GM12878 (cell line): ENCODE data around the gene CLASP1. TPM values are rescaled to one million over a fixed set of nuclear protein-coding genes. Genes with fewer than 3 reads are reported as not detected.

Source experiments
- ATAC-seq: fragments of 200-7000 bp; cut with Tn5 transposase; 3 replicates; pipeline ENCODE4 v1.9.1; 2020; ENCODE audit warnings: mild to moderate bottlenecking, moderate library complexity
- BruUV-seq: library from RNA; stranded (reverse); fragments of 400-500 nt; replicated peaks from 2 replicates; lab custom pipeline; 2021; lab: Mats Ljungman, UMichigan
- CTCF ChIA-PET: fragments of 300-600 bp; sonication (Branson Sonifier 250); formaldehyde crosslinking; extraction: SDS; loops from one replicate; lab custom pipeline; 2021; ENCODE audit warnings: inconsistent platforms; lab: Yijun Ruan, JAX
- POLR2A ChIA-PET: fragments of 350-600 bp; formaldehyde crosslinking; extraction: SDS; loops from one replicate; lab custom pipeline; 2021; ENCODE audit warnings: inconsistent platforms; lab: Charles Lee
- RAD21 ChIA-PET: fragments of 300-600 bp; sonication (Branson Sonifier 250); formaldehyde crosslinking; loops from one replicate; lab custom pipeline; 2023; ENCODE audit warnings: antibody characterized with exemption; ENCODE audit not compliant: unreplicated experiment; lab: Charles Lee
- SMC1A ChIA-PET: fragments of 300-600 bp; sonication (Branson Sonifier 250); formaldehyde crosslinking; loops from one replicate; lab custom pipeline; 2023; ENCODE audit not compliant: unreplicated experiment, uncharacterized antibody; lab: Charles Lee
- DNase-seq: peaks from one replicate; pipeline ENCODE4 v3.0.0-alpha.2; 2011; ENCODE audit warnings: low read depth, low spot score
- FAIRE-seq: peaks from 3 replicates; lab custom pipeline; 2011; peaks lifted over from hg19 to GRCh38; lab: Jason Lieb, UNC
- H2AFZ ChIP-seq: 2 replicates; pipeline ENCODE4 v1.6.0; 2011; ENCODE audit warnings: low read depth, low read length, control low read depth; ENCODE audit not compliant: control insufficient read depth
- H3K27ac ChIP-seq: 2 replicates; pipeline ENCODE4 v1.5.1; 2011; ENCODE audit warnings: control low read depth; ENCODE audit not compliant: control insufficient read depth, insufficient read depth
- H3K27me3 ChIP-seq, 2 experiments: replicated peaks in 1 of 2; 2 replicates each; pipeline versions ENCODE4 v1.6.0 to v1.6.1; 2011; ENCODE audit warnings: low read length in 1 of 2; ENCODE audit not compliant: control insufficient read depth in 2 of 2, insufficient read depth in 2 of 2
- H3K36me3 ChIP-seq, 2 experiments: 2 replicates each; pipeline ENCODE4 v1.5.1; 2011; ENCODE audit warnings: low read length in 1 of 2; ENCODE audit not compliant: control insufficient read depth in 2 of 2, insufficient read depth in 2 of 2
- H3K4me1 ChIP-seq: 2 replicates; pipeline ENCODE4 v1.6.1; 2011; ENCODE audit warnings: mild to moderate bottlenecking, low read length, moderate library complexity, mixed read lengths; ENCODE audit not compliant: control insufficient read depth, insufficient read depth
- H3K4me2 ChIP-seq: 2 replicates; pipeline ENCODE4 v1.6.0; 2011; ENCODE audit warnings: control low read depth; ENCODE audit not compliant: control insufficient read depth, insufficient read depth
- H3K4me3 ChIP-seq: fragments of 200-600 bp; sonication (generic); 2 replicates; pipeline ENCODE4 v1.5.1; 2016
- H3K79me2 ChIP-seq: 2 replicates; pipeline ENCODE4 v1.6.0; 2011; ENCODE audit warnings: low read length; ENCODE audit not compliant: control insufficient read depth, insufficient read depth
- H3K9ac ChIP-seq: 2 replicates; pipeline ENCODE4 v1.8.0; 2011; ENCODE audit warnings: low read length, control low read depth, mixed read lengths; ENCODE audit not compliant: control insufficient read depth, insufficient read depth
- H3K9me3 ChIP-seq: replicated peaks from 3 replicates; pipeline ENCODE4 v1.5.1; 2011; ENCODE audit warnings: mild to moderate bottlenecking, low read length; ENCODE audit not compliant: control insufficient read depth, insufficient read depth
- H4K20me1 ChIP-seq: 2 replicates; pipeline ENCODE4 v1.6.0; 2011; ENCODE audit not compliant: control insufficient read depth, insufficient read depth
- DPF2 ChIP-seq: fragments of 450-650 bp; IDR thresholded peaks from 2 replicates; pipeline ENCODE4 v1.6.1; 2017; ENCODE audit warnings: mild to moderate bottlenecking
- FOXK2 ChIP-seq: fragments of 450-650 bp; IDR thresholded peaks from 2 replicates; pipeline ENCODE4 v1.6.1; 2017; ENCODE audit warnings: mild to moderate bottlenecking, moderate library complexity
- GATAD2B ChIP-seq: fragments of 450-650 bp; conservative IDR thresholded peaks from 2 replicates; pipeline ENCODE4 v1.6.1; 2017; ENCODE audit warnings: low read depth, mild to moderate bottlenecking, moderate library complexity
- HDAC2 ChIP-seq: fragments of 200-600 bp; sonication (generic); IDR thresholded peaks from 2 replicates; pipeline ENCODE4 v1.6.1; 2017
- IKZF1 ChIP-seq: fragments of 450-650 bp; conservative IDR thresholded peaks from 2 replicates; pipeline ENCODE4 v1.6.1; 2017; ENCODE audit warnings: antibody characterized with exemption, mild to moderate bottlenecking
- IRF4 ChIP-seq: IDR thresholded peaks from 2 replicates; pipeline ENCODE4 v1.6.1; 2011; ENCODE audit warnings: low read depth, low read length
- KLF5 ChIP-seq: fragments of 450-650 bp; IDR thresholded peaks from 2 replicates; pipeline ENCODE4 v1.6.1; 2014; ENCODE audit warnings: mild to moderate bottlenecking; ENCODE audit not compliant: partially characterized antibody
- MXI1 ChIP-seq: fragments of 150-350 bp; IDR thresholded peaks from 2 replicates; pipeline ENCODE4 v1.6.1; 2011; ENCODE audit warnings: low read depth, mild to moderate bottlenecking, inconsistent platforms, low read length, improper control_type of control experiment
- NFYA ChIP-seq: IDR thresholded peaks from 2 replicates; pipeline ENCODE4 v1.6.1; 2011; ENCODE audit warnings: low read depth, mild to moderate bottlenecking, low read length, improper control_type of control experiment, borderline replicate concordance
- NR2C1 ChIP-seq: fragments of 450-650 bp; IDR thresholded peaks from 2 replicates; pipeline ENCODE4 v1.6.1; 2017; ENCODE audit warnings: antibody characterized with exemption, mild to moderate bottlenecking, moderate library complexity
- PML ChIP-seq: IDR thresholded peaks from 2 replicates; pipeline ENCODE4 v1.6.1; 2012; ENCODE audit warnings: low read length, inconsistent platforms
- RAD21 ChIP-seq: IDR thresholded peaks from 2 replicates; pipeline ENCODE4 v1.6.1; 2011; ENCODE audit warnings: mild to moderate bottlenecking, low read depth, low read length, moderate library complexity; ENCODE audit not compliant: insufficient read depth
- SREBF1 ChIP-seq: IDR thresholded peaks from 2 replicates; pipeline ENCODE4 v1.6.1; 2012; ENCODE audit warnings: mild to moderate bottlenecking, low read length
- TCF3 ChIP-seq: IDR thresholded peaks from 2 replicates; pipeline ENCODE4 v1.6.1; 2012; ENCODE audit warnings: low read depth, mild to moderate bottlenecking, low read length, borderline replicate concordance; ENCODE audit not compliant: insufficient read depth
- YY1 ChIP-seq: IDR thresholded peaks from 2 replicates; pipeline ENCODE4 v1.6.1; 2011; ENCODE audit warnings: low read depth, mild to moderate bottlenecking, low read length
- ZBED1 ChIP-seq: IDR thresholded peaks from 2 replicates; pipeline ENCODE4 v1.6.1; 2016; ENCODE audit warnings: borderline replicate concordance
- ZSCAN29 ChIP-seq: fragments of 450-650 bp; IDR thresholded peaks from 2 replicates; pipeline ENCODE4 v1.6.1; 2017; ENCODE audit warnings: mild to moderate bottlenecking, moderate library complexity
- WGBS: methylation state at CpG from one replicate; pipeline ENCODE4 v1.1.6; 2016; ENCODE audit warnings: low lambda C conversion rate; ENCODE audit not compliant: insufficient replicate concordance, insufficient coverage; ENCODE audit errors: missing lambda C conversion rate; 5-methylcytosine and 5-hydroxymethylcytosine counted together
- in situ Hi-C: fragments of 300-500 bp; cut with MboI; formaldehyde crosslinking; loops from 9 replicates; pipeline ENCODE4 v1.14.3; 2018; ENCODE audit warnings: mixed read lengths
- intact Hi-C: fragments of 100-400 bp; cut with micrococcal nuclease; formaldehyde crosslinking; loops from one replicate; pipeline ENCODE4 v1.14.2; 2022; ENCODE audit not compliant: unreplicated experiment
- polyA plus RNA-seq, 11 experiments: library from polyadenylated mRNA; depleted of rRNA in 4 of 11; unstranded in 6 of 11; stranded (reverse) in 5 of 11; fragments of >200 nt; fragmentation: Nextera tagmentation in 4 of 11; fragmentation: Illumina TruSeq in 1 of 11; extraction: Ambion mirVana in 4 of 11; extraction: Trizol in 1 of 11; gene quantifications; 1 replicate in 1 of 11; 2 replicates in 10 of 11; pipeline versions ENCODE4 v1.2.1 to v1.2.3, GENCODE V29; 2011 to 2016; ENCODE audit warnings: inconsistent platforms in 2 of 11, missing spikeins in 2 of 11, low read depth in 1 of 11
- total RNA-seq, 4 experiments: library from RNA; depleted of rRNA in 3 of 4; stranded (reverse); fragments of >200 nt in 3 of 4; fragmentation: Illumina TruSeq in 1 of 4; extraction: Trizol in 1 of 4; gene quantifications; 2 replicates each; pipeline versions ENCODE4 v1.2.1 to v1.2.3, GENCODE V29; 2013 to 2021
- TF ChIP-seq, protein P1 (sequence below): fragments of 450-650 bp; IDR thresholded peaks from 2 replicates; pipeline ENCODE4 v1.6.1; 2016; ENCODE audit warnings: mild to moderate bottlenecking
- TF ChIP-seq, protein P2 (sequence below): fragments of 450-650 bp; IDR thresholded peaks from 2 replicates; pipeline ENCODE4 v1.6.1; 2017; ENCODE audit warnings: mild to moderate bottlenecking, moderate library complexity
- TF ChIP-seq, protein P3 (sequence below): fragments of 450-650 bp; IDR thresholded peaks from 2 replicates; pipeline ENCODE4 v1.6.1; 2014; ENCODE audit warnings: mild to moderate bottlenecking

The CLASP1 gene
- total and polyA plus RNA-seq, 10 of the 15 experiments (the other 5 are each of a cell fraction or from before 2014, with no cell fraction given): 1.4 to 62.4 (median 32.9) TPM

DNA sequence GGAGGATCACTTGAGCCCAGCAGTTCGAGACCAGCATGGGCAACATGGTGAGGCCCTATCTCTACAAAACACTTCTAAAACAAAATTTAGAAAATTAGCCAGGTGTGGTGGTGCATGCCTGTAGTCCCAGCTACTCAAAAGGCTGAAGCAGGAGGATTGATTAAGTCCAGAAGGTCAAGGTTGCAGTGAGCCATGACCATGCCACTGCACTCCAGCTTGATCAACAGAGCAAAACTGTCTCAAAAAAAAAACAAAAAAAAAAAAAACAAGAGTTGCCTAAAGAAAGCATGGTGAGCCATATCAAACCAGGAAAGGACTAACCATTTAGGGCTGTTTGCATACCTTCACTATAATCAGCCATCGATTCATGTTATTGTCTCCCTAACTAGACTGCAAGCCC, 4.5 kb downstream of the CLASP1 start:
- TF ChIP-seq PML (no peak), FOXK2 (no peak), MXI1 (no peak), ZBED1 (no peak), NFYA (no peak), IKZF1 (no peak), SREBF1 (no peak), TCF3 (no peak), NR2C1 (no peak), RAD21 (no peak), IRF4 (no peak), ZSCAN29 (no peak), GATAD2B (no peak), YY1 (no peak), HDAC2 (no peak), DPF2 (no peak), KLF5 (no peak)
- TF ChIP-seq, protein P1, sequence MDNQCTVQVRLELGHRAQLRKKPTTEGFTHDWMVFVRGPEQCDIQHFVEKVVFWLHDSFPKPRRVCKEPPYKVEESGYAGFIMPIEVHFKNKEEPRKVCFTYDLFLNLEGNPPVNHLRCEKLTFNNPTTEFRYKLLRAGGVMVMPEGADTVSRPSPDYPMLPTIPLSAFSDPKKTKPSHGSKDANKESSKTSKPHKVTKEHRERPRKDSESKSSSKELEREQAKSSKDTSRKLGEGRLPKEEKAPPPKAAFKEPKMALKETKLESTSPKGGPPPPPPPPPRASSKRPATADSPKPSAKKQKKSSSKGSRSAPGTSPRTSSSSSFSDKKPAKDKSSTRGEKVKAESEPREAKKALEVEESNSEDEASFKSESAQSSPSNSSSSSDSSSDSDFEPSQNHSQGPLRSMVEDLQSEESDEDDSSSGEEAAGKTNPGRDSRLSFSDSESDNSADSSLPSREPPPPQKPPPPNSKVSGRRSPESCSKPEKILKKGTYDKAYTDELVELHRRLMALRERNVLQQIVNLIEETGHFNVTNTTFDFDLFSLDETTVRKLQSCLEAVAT: no peak
- TF ChIP-seq, protein P2, sequence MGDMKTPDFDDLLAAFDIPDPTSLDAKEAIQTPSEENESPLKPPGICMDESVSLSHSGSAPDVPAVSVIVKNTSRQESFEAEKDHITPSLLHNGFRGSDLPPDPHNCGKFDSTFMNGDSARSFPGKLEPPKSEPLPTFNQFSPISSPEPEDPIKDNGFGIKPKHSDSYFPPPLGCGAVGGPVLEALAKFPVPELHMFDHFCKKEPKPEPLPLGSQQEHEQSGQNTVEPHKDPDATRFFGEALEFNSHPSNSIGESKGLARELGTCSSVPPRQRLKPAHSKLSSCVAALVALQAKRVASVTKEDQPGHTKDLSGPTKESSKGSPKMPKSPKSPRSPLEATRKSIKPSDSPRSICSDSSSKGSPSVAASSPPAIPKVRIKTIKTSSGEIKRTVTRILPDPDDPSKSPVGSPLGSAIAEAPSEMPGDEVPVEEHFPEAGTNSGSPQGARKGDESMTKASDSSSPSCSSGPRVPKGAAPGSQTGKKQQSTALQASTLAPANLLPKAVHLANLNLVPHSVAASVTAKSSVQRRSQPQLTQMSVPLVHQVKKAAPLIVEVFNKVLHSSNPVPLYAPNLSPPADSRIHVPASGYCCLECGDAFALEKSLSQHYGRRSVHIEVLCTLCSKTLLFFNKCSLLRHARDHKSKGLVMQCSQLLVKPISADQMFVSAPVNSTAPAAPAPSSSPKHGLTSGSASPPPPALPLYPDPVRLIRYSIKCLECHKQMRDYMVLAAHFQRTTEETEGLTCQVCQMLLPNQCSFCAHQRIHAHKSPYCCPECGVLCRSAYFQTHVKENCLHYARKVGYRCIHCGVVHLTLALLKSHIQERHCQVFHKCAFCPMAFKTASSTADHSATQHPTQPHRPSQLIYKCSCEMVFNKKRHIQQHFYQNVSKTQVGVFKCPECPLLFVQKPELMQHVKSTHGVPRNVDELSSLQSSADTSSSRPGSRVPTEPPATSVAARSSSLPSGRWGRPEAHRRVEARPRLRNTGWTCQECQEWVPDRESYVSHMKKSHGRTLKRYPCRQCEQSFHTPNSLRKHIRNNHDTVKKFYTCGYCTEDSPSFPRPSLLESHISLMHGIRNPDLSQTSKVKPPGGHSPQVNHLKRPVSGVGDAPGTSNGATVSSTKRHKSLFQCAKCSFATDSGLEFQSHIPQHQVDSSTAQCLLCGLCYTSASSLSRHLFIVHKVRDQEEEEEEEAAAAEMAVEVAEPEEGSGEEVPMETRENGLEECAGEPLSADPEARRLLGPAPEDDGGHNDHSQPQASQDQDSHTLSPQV: no peak
- TF ChIP-seq, protein P3, sequence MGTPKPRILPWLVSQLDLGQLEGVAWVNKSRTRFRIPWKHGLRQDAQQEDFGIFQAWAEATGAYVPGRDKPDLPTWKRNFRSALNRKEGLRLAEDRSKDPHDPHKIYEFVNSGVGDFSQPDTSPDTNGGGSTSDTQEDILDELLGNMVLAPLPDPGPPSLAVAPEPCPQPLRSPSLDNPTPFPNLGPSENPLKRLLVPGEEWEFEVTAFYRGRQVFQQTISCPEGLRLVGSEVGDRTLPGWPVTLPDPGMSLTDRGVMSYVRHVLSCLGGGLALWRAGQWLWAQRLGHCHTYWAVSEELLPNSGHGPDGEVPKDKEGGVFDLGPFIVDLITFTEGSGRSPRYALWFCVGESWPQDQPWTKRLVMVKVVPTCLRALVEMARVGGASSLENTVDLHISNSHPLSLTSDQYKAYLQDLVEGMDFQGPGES: no peak
- ChIA-PET CTCF (interaction anchor here (0.6 kb wide), 1 partner anchor 118 kb away, joined by 3 read pairs; no protein-coding TSS in a partner anchor), RAD21 (interaction anchor here (0.6 to 1.2 kb wide), 2 partner anchors 28 to 48 kb away, joined by 3 read pairs; no protein-coding TSS in a partner anchor), SMC1A (interaction anchor here (1.1 to 2.3 kb wide), 6 partner anchors 27 to 242 kb away, joined by 3 to 10 read pairs (median 5); no protein-coding TSS in a partner anchor), POLR2A (interaction anchor here (0.6 to 1.6 kb wide), 4 partner anchors 24 to 112 kb away, joined by 3 read pairs; partner anchors contain the start of gene NIFK)
- Histone ChIP-seq H3K36me3 (peaks cover 0 to 4% of the 10 kb centered on the region in 2 experiments; a peak in 1 of 4 replicates), H3K9ac (no peak overlapping the region), H3K79me2 (peaks cover 94% of the 10 kb centered on the region), H3K9me3 (no peaks in the 10 kb centered on the region; the same call in 2 of the 3 replicates), H3K4me1 (no peaks in the 10 kb centered on the region), H3K4me3 (0 out of 2 replicates have a peak overlapping the region, but pooled peaks have one; percentile 9), H3K27ac (no peak overlapping the region), H3K4me2 (peak overlapping the region; percentile 28), H2AFZ (no peak overlapping the region), H3K27me3 (no peaks in the 10 kb centered on the region), H4K20me1 (no peaks in the 10 kb centered on the region)
- intact Hi-C loops (loop anchor here (5.0 kb wide), 1 partner anchor 73 kb away; no protein-coding TSS in a partner anchor), in situ Hi-C loops (no loop called here)
- FAIRE-seq: no peak
- ATAC-seq: no peak
- BruUV-seq: no TSS peak
- DNase-seq: no peak
- WGBS: 94% methylated on average over 2 of the region's 2 CpGs
